WI38 (cell line): ENCODE measurements around the gene KRT34.

Experiments used
- H3K4me3 ChIP-seq: 2 replicates; pipeline ENCODE4 v1.5.1; 2011; ENCODE audit warnings: low read depth, mild to moderate bottlenecking, control low read depth, low read length
- TF ChIP-seq, protein P1 (sequence below): IDR thresholded peaks from 2 replicates; pipeline ENCODE4 v1.5.1; 2012; ENCODE audit warnings: low read depth, mild to moderate bottlenecking, control low read depth, low read length

The KRT34 gene

DNA sequence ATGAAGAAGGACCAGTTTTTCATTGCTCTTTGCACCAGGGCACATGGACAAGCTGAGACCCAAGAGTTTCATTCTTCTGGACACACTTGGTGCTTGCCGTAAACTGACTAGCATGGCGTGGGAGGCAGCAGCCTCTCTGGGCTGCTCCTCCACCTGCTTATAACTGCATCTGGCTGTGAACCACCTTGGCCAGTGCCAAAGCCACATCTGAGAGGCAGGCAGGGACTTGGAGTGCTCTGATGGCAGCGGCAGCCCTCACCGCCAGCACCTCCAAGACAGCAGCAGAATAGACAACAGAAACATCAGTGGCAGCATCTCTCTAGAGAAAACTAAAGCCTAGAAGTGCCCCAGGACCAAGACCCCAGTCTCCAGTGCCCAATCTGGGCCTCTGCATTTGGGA lies 37.6 kb upstream of the KRT34 start:
- TF ChIP-seq, protein P1, sequence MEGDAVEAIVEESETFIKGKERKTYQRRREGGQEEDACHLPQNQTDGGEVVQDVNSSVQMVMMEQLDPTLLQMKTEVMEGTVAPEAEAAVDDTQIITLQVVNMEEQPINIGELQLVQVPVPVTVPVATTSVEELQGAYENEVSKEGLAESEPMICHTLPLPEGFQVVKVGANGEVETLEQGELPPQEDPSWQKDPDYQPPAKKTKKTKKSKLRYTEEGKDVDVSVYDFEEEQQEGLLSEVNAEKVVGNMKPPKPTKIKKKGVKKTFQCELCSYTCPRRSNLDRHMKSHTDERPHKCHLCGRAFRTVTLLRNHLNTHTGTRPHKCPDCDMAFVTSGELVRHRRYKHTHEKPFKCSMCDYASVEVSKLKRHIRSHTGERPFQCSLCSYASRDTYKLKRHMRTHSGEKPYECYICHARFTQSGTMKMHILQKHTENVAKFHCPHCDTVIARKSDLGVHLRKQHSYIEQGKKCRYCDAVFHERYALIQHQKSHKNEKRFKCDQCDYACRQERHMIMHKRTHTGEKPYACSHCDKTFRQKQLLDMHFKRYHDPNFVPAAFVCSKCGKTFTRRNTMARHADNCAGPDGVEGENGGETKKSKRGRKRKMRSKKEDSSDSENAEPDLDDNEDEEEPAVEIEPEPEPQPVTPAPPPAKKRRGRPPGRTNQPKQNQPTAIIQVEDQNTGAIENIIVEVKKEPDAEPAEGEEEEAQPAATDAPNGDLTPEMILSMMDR: no peak
- H3K4me3 ChIP-seq: no peak overlapping the region

DNA sequence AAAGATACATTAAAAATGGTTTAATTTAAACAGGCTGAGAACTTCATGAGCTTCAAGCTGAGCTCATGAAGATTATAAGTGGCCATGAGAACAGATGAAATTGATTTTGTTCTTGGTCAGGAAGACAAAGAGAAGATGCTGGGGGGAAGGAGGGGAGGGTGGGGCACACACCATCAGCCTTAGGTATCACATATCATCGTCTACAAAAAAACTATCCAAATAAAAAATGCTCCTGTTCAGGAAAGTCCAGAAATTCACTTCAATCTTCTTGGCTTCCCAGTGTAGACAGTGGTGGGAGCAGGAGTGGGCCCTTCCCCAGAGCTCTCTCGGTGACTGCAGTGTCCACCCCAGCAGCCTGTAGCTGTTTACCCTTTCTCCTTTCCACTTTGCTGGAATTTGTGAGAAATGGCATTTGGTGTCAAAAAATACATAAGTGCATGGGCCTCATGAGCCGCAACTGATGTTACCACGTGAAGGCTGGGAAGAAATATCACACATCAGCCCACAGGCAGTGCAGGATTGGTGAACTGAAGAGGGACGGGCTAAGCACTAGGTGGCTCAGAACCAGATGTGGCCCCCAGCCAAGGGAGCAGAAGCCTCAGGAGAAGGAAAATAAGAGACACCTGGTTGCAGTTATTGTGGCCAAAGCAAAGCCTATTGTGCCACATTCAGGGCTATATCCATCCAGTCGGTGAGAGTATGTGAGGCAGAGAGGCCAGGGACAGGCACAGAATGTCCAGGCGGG lies 36.2 kb upstream of the KRT34 start:
- no peak overlapping the region for H3K4me3 ChIP-seq
- TF ChIP-seq, protein P1: no peak

DNA sequence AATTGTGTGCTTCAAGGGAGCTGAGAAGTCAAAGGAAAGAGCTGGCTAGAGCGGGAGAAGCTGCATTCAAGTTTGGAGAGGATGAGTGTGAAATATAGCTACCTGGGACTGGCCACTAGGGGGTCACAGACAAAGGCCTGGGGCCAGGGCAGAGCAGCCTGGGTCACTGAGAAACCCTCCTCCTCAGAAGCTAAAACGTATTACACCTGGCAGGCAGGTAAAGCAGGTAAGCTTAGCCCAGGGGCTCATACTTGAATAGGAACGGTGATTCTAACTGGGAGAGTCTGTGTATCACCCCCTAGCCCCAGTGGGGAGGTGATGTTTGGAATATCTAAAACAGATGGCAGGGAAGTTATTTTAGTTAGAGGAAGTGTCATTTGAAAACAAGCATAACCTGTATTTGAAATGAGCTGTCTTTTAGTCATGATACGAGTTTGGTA lies 35.5 kb upstream of the KRT34 start:
- TF ChIP-seq, protein P1: no peak
- no peak overlapping the region for H3K4me3 ChIP-seq

DNA sequence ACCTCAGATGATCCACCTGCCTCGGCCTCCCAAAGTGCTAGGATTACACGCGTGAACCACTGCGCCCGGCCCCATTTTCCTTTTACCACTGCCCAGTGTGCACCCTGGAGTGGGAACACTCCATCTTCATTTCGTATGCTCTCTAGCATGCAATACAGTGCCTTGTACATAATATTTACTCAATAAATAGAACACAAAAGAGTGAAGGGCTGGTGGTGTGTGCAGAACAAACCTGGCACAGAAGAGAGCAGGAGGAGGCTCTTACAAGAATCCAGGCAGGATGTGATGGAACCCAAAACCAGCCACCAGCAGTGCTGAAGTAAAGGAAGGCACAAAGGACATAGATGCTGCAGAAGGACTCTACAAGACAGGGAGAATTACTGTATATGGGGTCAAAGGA lies 35.0 kb upstream of the KRT34 start:
- TF ChIP-seq, protein P1: no peak

DNA sequence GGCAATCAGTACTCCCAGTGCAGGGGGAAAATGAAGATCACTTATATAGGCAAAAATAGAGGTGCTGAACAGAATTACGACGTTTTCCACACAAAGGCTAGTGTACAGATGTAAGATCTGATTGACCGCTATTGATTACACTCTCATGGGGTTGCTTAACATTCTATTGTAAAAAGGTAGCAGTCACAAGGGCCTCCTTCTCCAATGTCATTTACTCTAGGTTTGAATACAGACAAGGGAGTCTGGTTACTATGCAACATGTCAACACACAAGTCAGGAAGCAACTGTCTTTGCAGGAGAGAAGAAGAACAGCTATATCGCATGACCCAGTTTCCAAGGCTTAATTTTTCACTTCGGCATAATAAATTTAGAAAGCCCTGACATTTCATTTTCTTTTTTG lies 34.4 kb upstream of the KRT34 start:
- H3K4me3 ChIP-seq: no peak overlapping the region
- TF ChIP-seq, protein P1: no peak

More for the DNA sequence above, 35.0 kb upstream of the KRT34 start:
- no peak overlapping the region for H3K4me3 ChIP-seq

DNA sequence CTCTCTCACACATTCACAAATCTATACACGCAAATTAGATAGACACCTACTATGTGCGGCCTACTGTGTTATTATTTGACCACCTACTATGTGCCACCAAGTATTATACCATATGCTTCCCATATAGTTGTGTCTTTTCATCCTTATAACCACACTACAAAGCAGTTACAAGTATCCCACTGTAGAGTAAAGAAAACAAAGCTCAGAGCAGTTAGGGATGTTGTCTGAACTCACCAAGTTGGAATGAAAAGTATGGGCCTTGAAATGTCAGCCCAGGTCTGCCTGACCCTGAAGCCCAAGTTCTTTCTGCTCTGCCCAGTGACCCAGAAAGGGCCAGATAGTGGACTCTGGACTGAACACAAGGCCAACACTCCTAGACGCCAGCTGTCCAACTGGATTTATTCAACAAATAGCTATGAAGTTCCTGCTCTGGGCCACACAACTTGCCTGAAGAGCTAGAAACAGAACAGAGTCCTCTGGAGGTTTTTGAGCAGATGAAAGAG lies 33.8 kb upstream of the KRT34 start:
- no peak overlapping the region for H3K4me3 ChIP-seq
- TF ChIP-seq, protein P1: no peak

DNA sequence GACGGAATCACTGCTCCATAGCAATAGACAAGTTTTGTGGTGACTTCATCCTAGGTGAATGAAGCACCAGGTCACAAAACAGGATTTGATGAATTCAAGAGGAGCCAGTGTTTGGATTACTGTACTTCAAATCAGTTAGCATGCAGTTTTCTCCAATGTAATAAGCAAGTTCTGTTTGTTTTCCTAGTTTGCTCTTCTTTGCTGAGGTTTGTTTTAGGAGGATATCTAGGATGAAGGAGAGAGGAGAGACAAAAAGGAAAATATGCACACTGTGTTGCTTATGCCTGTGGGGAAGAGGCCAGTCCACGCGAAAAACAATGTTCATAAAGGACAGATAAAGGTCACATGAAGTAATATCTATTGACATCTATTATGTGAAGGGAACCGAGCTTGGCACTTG lies 33.3 kb upstream of the KRT34 start:
- no peak overlapping the region for H3K4me3 ChIP-seq
- TF ChIP-seq, protein P1: no peak
